SHP77 treated with DMSO at 0.1 percent for 48 hours (cell line): Measurements from ENCODE around the gene NAV2.

Experiments used
- DNase-seq: peaks from one replicate; lab custom pipeline; 2025; lab: John Stamatoyannopoulos, UW

Gene NAV2

DNA sequence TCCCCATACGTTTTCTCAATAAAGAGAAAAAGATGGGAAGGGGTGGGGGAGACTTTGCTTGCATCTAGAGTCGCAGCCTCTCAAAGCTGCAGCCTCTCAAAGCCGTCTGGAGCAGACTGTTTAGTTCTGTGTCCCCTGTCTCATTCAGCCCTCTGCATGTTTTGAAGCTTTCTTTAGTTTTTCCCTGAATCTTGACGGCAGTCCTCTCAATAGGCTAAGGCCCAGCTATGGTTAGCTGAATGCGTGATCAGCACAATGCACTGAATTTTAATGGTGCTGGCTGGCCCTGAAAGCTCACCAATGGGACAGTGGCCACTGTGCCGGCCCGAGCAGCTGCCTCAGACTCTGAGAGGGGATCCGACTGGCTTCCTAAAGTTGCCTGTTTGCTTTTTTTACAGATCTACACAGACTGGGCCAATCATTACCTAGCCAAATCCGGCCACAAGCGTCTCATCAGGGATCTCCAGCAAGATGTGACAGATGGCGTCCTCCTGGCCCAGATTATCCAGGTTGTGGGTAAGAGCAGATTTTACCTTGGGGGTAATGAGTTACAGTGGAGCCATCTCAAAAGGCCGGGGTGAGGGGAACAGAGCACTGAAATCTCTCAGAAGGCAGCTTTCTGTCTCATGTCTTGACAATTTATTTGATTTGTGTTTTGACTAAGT, 119.6 kb downstream of the NAV2 start:
- DNase-seq: no peak

DNA sequence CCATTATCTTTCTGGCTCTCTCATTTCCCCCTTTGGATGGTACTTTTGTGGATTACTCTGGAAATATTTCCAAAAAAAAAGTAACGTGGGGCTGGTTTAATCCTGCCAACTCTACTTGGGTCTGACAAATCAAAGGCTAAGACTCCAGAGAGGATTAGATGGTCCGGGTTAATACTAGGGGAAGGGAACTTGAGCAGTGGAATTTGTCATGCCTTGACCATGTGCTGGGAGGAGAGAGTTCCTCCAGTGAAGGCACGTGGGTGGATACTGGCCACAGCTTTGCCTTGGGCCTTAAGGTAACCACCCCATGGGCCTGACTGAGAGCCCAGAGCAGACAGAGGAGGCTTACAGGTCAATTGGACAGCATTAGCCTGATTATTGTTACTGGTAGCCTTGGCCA, 120.3 kb downstream of the NAV2 start:
- DNase-seq: no peak

- no peak for DNase-seq
Measured at GRCh38 chr11:19834771-19835170, 122.1 kb downstream of the NAV2 start.

GRCh38 chr11:19836666-19837065, 124.0 kb downstream of the NAV2 start:
- no peak for DNase-seq

DNA sequence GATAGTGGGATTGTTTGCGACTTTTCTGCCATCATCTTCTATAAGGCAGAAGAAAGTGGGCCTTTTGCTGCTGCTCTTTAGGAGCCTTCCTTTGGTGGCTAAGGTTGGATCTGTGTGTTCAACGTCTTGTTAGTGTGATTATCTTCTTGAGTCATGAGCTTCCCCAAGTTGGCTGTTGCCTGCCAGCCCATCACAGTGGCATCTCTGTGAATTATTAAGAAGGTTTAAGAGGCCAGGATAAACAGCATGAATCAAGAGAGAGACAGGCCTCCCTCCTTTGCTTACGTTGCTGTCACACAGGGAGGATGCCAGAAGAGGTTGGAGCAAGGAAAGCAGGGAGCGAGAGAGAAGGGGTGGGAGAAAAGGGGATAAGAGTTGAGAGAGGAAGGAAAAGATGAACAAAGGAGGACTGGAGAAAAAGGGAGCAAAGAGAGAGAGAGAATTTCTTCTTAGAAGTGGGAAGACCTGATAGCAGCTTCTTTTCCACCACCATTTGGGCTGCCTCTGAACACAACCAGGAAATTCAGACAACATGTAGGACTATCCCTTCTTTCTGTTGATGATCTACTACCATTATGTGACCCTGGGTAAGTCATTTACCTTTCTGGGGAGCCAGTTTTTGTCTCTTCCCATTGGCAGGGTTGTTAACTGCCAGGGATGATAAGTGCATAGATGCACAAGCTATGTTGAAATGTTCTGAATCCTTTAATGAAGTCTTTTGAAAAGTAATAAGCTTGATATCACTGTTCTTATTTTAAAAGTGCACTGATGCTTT, 126.5 kb downstream of the NAV2 start:
- DNase-seq: no peak

DNA sequence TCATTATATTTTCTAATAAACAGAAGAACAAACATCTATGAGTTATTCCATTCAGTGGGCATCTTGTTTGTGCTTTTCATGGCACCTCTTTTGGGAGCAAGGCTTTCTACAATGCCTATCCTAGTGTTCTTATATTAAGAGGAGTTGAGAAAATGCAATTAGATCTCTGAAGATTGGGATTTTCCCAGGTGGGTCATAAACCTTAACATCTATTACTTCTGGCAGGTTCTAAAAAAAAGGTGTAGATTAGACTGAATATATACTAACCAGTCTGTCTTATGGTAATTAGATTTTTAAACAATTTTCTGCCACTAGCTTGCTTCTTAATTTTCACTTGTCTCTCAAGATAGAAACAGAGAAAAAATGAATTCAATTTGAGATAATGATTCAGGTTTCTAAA, 128.3 kb downstream of the NAV2 start:
- no peak for DNase-seq

GRCh38 chr11:19842505-19842904, 129.9 kb downstream of the NAV2 start:
- DNase-seq: no peak

DNA sequence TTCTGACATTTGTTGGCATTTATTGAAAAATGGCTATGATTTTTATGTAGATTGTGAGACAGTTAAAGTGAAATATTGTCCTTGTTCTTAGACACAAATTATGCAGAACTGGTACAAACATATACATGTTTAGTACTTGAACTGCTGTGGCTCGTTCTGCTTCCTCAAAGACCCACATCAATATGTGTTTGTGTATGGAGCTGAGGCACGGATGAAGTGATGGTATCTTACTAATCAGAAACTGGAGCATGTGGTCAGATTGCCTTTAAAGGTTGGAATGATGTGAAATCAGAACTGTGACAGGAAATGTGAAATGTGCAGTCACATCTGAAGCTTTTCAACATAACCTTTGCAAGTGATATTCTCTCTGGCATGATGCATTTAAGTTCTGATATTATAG, 130.4 kb downstream of the NAV2 start:
- no peak for DNase-seq

GRCh38 chr11:19844012-19844411, 131.4 kb downstream of the NAV2 start:
- DNase-seq: no peak

DNA sequence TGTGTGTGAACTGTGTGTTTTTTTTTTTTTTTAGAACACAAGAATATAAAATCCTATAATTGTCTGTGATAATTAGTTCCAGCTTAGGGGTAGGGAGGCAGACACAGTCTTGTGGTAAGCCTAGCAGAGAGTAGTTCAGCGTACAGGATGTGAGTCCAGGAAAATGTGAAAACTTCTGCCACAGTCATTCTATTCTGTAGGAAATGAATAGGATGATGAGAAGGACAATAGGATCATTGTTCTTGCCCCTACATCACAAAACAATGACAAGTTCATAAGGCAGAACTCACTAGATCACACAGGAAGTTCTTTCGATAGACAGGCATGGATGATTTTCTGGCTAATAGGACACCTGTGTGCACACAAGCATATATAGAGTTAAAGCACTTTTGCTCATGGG, 132.2 kb downstream of the NAV2 start:
- no peak for DNase-seq

- DNase-seq: no peak
Measured at GRCh38 chr11:19845626-19846025, 133.0 kb downstream of the NAV2 start.

GRCh38 chr11:19846654-19847305, 134.1 kb downstream of the NAV2 start:
- no peak for DNase-seq

DNA sequence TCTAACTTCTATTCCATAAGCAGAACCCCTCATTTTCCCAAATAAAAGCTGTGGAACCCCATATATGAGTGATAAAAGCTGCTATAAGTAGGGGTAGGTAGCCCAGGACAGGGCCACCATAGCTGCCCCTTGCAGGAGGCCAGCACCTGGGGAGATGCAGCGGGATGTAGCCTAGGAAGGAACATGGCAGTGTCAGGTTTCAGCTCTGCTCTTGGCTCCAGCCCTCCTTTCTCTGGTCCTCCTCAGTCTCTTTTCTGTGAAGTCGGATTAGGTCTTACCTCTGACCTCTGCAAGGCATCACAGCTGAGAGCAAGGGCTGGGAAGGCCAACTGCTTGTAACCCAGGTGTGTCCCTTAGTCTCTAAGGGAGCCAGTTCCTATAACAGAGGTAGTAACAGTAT, 135.6 kb downstream of the NAV2 start:
- DNase-seq: no peak

DNA sequence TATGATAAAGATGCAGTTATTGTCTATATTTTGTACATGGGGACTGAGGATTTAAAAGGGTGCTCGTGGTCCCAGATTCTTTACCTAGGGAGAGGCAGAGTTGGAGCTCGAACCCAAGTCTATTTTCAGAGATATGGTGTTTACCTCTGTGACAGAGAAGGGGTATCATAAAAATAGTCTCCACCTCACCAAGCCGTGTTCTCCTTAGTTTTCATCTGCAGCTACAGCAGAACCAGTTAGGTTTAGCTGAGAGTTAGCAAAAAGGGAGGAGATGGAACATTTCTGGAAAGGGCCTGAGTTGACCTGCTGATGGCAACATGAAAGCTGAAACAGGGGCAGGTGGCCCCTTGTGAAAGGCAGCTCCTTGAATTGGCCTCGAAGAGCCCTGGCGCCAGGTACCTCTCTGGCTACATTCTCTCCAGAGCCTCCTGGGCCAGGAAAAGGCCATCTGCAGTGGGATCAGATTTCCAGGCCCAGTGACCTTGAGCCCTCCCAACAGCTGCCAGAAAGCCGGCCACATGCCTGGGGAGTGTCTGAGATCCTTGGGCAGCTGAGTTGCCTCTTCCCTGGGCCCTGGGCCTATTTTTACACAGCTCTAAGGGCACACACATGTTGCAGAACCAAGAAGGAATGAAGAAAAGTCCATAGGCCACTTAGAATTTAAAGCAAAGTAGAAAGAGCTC, 136.6 kb downstream of the NAV2 start:
- DNase-seq: no peak

DNA sequence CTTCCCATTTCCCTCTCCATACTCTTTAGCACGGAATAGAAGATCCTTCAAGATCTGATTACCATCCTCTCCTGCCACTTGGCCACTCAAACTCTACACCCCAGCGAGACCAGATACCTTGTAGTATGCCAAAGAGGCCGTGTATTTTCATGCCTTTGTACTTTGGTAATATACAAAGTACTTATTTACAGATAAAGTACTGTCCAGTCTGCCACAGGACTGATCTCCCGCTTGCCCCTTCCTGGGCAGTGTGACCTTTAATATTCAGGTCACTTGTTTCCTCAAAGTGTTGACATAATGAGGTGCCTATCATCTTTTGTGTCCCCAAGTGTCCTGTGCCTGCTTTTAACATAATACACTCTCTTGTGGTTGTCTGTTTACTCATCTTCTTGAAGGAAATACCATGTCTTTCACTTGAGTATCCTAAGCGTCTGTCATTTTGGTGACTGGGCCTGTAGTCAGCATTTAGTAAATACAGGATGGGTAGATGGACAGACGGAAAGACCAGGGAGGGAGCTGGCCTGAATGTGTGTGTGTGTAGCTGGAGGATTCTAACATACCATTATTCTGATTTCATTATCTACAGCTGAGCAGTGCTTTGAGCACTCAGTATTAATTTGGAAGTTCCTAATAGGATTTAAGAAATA, 137.4 kb downstream of the NAV2 start:
- DNase-seq: no peak

DNA sequence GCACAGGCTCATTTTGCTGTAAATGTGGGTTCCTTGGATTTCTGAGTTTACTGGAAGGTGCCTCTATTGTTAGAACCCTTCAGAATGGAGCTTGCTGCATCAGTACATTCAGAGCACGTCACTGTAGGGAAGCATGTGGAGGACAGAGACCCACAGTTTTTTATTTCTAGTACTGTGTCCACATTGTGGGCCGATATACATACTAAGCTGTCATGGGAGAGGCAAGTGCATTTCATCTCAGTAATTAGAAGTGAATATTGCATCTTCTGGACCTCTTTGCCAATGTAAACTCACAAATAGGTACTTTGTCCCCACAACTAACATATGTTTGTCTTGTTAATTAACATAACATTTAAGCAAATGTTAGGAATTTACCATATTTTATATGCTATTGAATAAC, 139.7 kb downstream of the NAV2 start:
- no peak for DNase-seq

DNA sequence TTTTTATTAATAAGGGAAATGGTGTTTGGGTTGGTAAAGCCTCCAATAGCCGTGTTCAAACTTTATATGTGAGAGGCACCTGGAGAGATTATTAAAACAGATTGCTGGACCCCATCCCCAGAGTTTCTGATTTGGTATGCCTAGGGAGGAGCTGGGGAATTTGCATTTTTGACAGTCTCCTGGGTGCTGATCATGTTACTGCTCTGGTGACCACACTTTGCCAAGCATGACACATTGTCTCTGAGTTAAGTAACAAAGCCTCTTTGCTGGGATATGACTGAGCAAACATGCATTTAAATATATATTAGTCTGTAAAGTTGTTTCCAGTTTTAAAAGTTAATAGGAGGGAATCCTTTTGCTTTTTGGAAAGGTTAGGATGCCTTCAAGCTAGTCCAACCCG, 140.4 kb downstream of the NAV2 start:
- DNase-seq: no peak

DNA sequence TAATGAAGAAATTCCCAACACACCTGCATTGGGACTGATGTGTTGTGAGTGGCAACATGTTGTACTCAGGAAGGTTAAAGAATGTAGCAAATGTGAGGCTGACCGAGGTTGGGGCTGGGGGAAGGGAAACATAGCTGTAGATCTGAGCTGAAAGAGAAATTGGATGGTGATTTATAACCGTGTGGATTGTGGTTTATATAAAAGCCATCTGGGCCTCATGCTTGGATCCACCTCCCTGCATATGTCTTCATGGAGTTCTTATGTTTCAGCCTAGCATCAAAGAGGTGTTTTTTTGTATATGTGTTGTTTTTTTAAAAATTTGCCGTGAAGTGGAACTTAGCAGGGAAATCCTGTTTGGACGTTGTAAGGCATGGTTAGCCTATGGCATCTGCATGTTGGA, 141.3 kb downstream of the NAV2 start:
- no peak for DNase-seq

- no peak for DNase-seq
Measured at GRCh38 chr11:19861171-19861570, 148.5 kb downstream of the NAV2 start.

- DNase-seq: no peak
Measured at GRCh38 chr11:19862091-19862490, 149.5 kb downstream of the NAV2 start.

- DNase-seq: no peak
Measured at GRCh38 chr11:19864141-19865140, 151.8 kb downstream of the NAV2 start.
